GM11168 (cell line): ENCODE results near the gene SLC39A11.

Experiments
- in situ Hi-C: fragments of 300-500 bp; cut with MboI; formaldehyde crosslinking; loops from one replicate; pipeline ENCODE4 v1.12.0; 2022; ENCODE audit warnings: low sequenced_read_pairs; ENCODE audit not compliant: unreplicated experiment

Gene SLC39A11

GRCh38 chr17:72599891-72600290 lies 492.6 kb downstream of the SLC39A11 start:
- in situ Hi-C loops: no loop called here

GRCh38 chr17:72598695-72599094 lies 493.8 kb downstream of the SLC39A11 start:
- in situ Hi-C loops: no loop called here

- in situ Hi-C loops: no loop called here
These were observed 495.0 kb downstream of the SLC39A11 start for GRCh38 chr17:72597354-72598087.
